GM21619 (cell line): Measurements from ENCODE around the gene OAT.

ENCODE experiments used
- ATAC-seq: cut with Tn5 transposase; IDR thresholded peaks from one replicate; pipeline ENCODE4 v1.9.1; 2021; ENCODE audit not compliant: unreplicated experiment

Gene OAT

GRCh38 chr10:124418726-124419501, at the start of gene OAT:
Gene OAT (minus strand): TSS chr10:124418923. CDS start chr10:124412171, 6,752 bp downstream.
- peak; percentile 99 for ATAC-seq

DNA sequence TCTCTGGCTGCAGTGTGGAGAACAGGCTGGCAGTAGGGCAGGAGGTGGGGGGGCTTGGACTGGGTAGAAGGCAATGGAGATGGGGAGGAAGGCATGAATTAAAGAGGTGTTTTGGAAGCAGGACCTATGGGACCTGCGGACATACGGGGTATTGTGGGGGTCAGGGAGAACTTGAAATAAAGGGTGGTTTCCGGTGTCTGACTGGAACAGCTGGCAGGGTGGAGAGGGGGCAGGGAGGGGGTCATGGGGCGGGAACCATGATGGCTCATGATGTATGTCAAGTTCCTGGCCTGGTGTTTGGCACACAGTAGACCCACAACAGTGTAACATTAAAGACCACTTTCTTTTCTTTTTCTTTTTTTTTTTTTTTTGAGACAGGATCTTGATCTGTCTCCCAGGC, 48.4 kb upstream of the OAT start:
- no peak for ATAC-seq

DNA sequence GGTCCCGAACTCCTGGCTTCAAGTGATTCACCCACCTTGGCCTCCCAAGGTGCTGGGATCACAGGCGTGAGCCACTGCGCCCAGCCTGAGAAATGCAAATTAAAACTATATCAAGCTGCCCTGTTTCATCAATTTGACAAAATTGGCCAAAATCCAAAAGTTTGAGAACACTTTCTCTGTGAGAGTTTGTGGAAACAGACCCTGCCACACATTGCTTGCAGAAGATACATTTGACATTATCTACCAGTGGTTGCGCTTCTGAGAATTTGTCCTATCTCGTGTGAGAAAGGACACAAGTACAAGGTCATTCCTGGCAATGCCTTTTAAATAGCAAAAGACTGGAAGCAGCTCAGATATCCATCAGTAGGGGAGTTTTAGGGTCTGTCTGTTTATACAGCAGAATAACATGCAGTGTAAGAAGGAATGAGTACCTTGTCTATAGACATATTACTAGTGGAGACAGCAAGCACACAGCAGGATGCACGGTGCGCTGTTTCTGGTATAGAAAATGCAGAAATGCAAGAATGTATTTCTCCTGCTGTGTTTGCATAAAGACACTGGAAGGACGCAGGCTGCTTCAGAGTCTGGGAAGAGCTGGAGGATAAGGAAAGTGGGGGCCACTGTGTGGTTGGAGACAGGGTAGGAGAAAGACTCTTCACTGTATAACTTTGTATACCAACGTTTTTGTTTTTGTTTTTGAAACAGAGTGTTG, 47.2 kb upstream of the OAT start:
- ATAC-seq: no peak

DNA sequence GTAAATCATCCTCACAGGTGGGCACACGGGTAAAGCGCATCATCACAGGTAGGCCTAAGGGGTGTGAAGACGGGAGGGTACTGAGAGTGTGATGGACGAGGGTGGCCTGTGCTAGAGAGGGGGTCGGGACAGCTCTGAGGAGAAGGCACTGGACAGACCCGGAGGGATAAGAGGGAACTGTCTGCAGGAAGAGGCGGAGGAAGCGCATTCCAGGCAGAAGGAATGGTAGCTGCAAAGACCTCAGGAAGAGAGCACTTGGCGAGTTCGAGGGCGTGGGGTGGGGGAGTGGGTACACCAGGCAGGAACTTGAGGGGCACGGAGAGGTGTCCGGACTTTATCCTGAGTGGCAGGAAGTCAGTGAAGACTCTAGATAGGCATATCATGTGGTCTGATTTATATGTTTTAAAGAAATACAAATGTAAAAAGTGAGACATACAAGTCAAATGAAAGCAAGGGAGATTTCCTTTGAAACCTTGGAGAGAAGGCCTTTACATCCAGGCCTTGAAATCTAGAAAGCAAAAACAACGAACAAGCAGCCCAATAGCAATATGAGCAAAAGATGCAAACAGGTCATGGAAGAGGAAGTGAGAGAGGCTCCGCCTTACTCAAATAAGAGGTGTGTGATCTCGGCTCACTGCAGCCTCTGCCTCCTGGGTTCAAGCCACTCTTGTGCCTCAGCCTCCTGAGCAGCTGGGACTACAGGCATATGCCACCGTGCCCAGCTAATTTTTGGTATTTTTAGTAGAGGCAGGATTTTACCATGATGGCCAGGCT, 46.5 kb upstream of the OAT start:
- ATAC-seq: peak; percentile 31

DNA sequence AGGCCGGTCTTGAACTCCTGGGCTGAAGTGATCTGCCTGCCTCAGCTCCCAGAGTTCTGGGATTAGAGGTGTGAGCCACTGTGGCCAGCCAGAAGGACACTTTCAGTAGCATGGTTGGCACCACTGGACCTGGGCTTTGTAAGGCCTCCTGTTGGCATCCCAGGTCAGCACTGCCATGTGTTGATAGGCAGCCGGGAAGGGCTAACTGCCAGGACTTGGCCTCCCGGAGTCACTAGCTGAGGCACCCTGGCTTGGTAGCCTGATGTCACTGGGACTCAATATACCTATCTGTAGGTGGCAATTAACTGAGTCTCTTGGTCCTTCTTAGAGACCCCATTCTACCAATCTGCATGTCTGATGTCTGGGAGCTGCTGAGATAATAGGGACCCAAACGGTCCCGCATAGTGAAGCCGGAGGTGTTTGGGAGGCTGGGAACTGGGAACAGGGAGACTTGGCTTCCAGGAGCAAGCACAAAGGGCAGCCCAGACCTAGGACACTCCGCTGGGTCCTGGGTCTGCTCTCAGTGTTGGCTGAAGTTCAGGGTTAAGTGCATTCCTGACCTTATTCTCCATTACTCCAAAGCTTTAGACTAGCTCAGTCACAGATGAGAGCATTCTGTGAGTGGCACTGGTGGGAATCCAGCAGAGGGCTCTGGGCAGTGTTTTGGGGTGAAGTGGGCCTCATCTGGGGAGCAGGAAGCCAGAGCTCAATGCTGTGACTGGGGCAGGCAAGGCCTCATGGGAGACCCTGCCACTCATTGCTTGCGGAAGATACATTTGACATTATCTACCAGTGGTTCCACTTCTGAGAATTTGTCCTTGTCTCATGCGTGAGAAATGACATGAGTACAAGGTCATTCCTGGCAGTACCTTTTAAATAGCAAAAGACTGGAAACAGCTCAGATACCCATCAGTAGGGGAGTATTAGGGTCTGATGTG, 45.6 kb upstream of the OAT start:
- no peak for ATAC-seq

GRCh38 chr10:124462348-124462695, 43.6 kb upstream of the OAT start:
- no peak for ATAC-seq

DNA sequence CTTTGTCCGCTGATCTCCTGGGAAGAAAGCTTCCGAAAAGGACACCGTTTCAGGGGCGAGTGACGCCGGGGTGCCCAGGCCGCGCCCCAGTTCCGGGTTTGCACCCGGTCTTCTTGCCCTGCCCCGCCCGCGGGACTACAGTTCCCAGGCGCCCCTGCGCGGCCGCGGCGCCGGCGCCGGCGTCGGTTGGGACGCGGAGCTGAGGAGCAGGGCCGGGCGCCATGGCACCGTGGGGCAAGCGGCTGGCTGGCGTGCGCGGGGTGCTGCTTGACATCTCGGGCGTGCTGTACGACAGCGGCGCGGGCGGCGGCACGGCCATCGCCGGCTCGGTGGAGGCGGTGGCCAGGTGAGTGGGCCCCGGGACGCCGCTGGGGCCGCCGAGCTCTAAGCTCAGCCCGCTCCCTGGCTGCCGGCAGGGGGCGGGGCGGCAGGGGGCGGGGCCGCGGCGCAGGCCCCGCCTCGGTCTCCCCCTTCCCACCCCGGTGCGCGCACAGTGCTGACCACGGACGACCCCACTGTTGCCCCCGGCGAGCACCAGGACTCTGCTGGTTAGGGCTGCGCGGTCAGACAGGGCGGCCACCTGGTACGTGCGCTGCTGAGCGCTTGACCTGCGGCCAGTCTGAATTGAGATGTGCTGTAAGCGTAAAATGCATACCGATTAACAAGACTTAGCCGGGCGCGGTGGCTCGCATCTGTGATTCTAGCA, 43.1 kb upstream of the OAT start, which contains the start of gene LHPP:
LHPP (plus strand) TSS at position 182 of the 706 bp plus-strand sequence; CDS start at position 222, 40 bp downstream.
- peak; percentile 97 for ATAC-seq

GRCh38 chr10:124460144-124460543, 41.4 kb upstream of the OAT start:
- no peak for ATAC-seq

DNA sequence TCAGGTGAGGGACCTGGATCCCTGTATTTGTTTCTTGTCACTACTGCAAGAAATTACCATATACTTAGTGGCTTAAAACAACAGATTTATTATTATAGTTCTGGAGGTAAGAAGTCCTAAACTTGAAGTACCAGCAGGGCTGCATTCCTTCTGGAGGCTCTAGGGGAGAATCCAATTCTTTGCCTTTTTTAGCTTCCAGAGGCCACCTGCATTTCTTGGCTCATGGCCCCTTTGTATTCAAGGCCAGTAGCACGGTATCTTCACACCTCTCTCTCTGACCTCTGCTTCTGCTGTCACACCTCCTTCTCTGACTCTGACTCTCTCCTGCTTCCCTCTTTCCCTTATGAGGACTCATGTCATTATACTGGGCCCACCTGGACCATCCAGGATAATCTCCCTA, 40.7 kb upstream of the OAT start:
- no peak for ATAC-seq

- no peak for ATAC-seq
Measured at GRCh38 chr10:124458889-124459288, 40.2 kb upstream of the OAT start.

DNA sequence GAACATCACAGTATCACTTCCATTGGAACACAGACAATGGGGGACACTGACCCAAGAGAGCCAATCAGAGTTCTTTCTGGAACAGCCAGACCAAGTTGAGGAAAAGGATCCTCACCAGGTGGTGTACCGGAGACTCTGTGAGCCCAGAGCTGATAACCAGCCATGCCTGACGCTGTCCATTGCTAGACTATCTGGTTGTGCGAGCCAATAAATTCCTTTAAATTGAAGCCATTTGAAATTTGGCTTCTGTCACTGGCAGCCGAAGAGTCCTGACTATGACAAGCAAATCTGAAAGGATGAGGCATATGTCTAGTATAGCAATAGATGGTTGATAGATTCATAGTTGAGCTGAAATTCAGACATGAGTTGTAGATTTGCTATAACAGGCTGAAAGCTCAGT, 39.8 kb upstream of the OAT start:
- ATAC-seq: no peak

DNA sequence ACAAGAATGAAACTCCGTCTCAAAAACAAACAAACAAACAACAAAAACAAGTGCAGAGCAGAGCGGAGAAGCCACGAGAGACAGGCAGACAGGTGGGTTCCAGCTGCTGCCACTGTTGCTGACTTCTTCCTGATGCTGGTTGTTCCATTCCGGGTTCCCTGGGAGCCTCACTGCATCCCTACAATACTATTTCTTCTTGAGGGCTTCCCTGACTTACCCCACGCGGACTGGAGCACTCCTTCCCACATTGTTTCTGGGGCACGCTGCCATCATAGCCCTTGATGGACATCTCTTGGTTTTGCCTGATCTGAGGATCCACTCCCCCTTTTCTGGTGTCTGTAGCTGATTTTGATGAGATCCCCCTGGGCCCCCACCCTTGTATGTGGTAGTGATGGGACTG, 36.7 kb upstream of the OAT start:
- no peak for ATAC-seq

GRCh38 chr10:124453960-124454610, 35.4 kb upstream of the OAT start:
- ATAC-seq: no peak

DNA sequence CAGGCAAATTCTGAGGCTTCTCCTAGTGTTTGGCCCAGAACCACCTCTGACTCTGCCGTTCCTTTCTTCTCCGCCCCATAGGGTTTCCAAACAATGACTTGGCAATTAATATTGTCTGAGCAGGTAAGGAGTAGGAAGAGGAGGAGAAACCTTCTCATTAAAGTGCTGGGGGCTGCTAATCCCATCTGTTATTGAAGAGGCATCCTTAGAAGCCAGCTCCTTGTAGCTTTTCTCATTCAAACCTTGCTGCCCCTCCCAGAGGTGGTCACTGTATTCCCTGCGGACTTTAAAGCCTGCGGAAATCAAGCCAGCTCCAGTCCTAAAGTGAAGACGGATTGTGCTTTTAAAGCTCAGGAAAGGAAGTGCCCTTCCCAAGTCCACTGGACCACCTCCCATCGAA, 32.6 kb upstream of the OAT start:
- ATAC-seq: no peak

DNA sequence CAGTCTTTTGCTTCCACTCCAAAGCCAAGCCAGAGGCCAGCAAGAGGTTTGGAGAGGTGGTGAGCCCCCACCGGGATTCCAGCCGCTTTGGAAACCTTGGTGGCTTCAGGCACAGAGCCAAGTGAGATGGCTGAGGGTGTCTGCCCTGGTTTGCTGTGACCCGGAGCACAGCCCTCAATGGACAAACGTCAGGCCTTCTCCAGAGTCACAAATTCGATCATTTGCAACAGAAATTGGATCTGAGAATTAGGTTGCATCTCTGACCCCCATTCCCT, 32.0 kb upstream of the OAT start:
- ATAC-seq: no peak

DNA sequence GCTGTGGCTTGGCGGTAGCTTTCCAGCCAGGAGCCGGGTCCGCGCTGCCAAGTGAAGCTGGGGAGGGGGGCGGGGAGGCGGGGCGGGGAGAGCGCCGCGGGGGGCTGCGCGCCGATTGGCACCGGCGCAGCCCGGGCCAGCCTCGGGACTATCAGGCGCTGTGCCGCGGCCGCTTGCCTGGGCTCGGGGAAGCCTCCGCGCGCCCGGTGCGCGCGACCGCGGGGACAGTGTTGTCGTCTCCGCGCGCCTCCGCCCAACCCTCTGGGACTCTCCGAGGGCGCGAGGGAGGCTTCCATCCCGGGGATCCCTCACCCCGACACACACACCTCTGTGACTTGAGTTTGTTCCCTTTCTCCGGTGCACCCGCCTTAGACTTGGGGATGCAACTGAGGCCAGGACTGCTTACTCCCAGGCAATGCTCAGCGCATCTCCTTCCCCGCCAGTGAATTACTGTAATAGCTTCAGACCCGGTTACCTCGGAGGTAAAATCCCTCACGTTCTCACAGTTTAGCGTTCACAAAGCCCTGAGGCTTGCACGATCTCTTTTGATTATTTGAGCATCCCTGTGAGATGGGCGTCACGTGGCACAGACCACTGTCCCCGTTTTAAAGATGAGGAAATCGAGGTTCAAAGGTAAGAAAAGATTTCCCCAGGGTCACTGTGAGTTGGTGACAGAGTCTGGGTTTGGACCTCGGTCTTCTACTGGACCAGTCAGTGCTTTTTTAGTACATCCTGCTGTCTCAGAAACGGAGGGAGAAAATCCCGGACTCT, 31.5 kb upstream of the OAT start, which contains the start of gene NKX1-2:
NKX1-2 (minus strand) TSS at position 24 of the 771 bp plus-strand sequence. CDS start 92 bp downstream, outside the sequence.
- no peak for ATAC-seq

DNA sequence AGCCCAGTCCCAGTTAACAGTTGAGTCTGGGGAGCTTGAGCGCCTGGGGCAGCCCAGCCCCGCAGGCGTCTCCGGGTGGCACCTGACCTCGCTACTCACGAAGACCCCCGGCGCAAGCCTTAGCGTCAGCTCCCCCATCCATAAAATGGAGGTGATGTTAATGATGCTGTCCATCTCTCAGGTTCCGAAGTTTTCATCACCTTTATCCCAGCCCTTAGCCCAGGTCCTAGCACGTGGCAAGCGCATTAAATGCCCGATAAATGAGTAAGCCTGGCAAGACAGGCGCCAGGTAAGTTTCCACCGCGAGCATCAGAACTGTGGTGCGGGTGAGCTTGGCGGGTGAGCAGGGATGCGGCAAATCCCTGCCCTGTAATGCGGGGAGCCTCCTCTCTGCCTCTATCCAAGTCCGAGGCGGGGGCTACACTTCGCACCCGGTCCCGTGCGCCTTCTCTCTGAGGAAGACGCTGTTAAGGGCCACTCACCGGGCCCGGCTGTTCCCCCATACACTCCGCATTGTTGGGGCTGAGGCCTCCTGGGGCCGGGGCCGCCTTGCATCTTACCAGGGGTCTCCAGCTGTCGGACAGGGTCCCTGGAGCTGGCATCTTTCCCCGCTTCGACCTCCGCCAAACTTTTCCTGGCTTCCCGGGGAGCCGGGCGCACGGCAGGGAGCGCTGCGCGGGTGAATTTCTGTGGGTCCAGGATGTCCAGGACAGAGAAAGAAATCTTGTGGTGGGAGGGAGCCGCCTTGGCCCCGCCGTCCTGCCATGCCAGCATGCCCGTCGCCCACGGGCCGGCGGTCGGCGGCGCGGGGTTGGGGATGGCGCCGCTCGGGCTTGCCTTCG, 30.7 kb upstream of the OAT start:
- ATAC-seq: no peak

DNA sequence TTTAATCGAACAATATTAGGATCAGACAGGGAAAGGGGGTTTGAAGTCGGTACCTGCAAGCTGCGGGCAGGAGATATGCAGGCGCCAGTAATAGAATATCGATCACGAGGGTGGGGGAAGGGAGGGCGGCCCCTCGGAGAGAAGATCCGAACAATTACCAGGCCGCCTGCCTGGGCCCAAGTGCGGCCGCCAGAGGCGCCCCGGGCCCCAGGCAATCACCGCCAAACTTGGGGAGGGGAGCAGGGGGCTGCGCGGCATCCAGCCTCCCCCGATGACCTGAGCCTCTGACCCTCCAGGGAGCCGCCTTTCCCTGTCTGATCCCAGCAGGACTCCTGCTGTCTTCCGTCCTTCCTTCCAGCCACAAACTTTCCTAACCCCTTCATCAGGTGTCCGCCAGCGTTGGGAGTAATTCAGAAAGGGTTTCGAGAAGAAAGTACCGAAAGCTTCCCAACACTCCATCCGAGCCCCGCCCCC, 30.0 kb upstream of the OAT start:
- ATAC-seq: no peak
